HCT116 (cell line): ENCODE measurements around the gene FGF16.

ENCODE experiments used
- CTCF ChIP-seq, 3 experiments: fragments of 200-600 bp in 1 of 3; sonication (generic) in 1 of 3; IDR thresholded peaks in 2 of 3; conservative IDR thresholded peaks in 1 of 3; 2 replicates each; pipeline ENCODE4 v1.5.1; 2012 to 2017; ENCODE audit warnings: low read depth in 2 of 3, low read length in 2 of 3, antibody characterized with exemption in 1 of 3, borderline replicate concordance in 1 of 3, control low read depth in 1 of 3, mild to moderate bottlenecking in 1 of 3, mixed read lengths in 1 of 3, mixed run types in 1 of 3, moderate library complexity in 1 of 3; ENCODE audit not compliant: insufficient read depth in 1 of 3
- EZH2 ChIP-seq: fragments of 200-600 bp; sonication (generic); IDR thresholded peaks from 2 replicates; pipeline ENCODE4 v1.6.1; 2017; ENCODE audit warnings: antibody characterized with exemption, mixed run types
- POLR2A ChIP-seq: IDR thresholded peaks from 2 replicates; pipeline ENCODE4 v1.7.0; 2011; ENCODE audit warnings: borderline replicate concordance; ENCODE audit not compliant: insufficient read depth, insufficient read length; ENCODE audit errors: extremely low read depth
- REST ChIP-seq: IDR thresholded peaks from 2 replicates; pipeline ENCODE4 v1.6.1; 2012; ENCODE audit warnings: low read depth
- SRF ChIP-seq: IDR thresholded peaks from 2 replicates; pipeline ENCODE4 v1.6.1; 2012; ENCODE audit warnings: low read depth

- TF ChIP-seq CTCF (IDR thresholded peaks at IDR 0.05 in 2 of 3, conservative IDR thresholded peaks at IDR 0.05 in 1 of 3; ENCODE audit: borderline replicate concordance in 1 of 3, insufficient read depth in 1 of 3, low read depth in 2 of 3, low read length in 2 of 3) (no peak), REST (no peak), POLR2A (no peak), EZH2 (no peak), SRF (no peak)
Measured at GRCh38 chrX:77502951-77503525, 55.8 kb downstream of the FGF16 start.
